ENCODE measurements around the gene TXLNB. TPM values are rescaled to one million over a fixed set of nuclear protein-coding genes. Genes with fewer than 3 reads are reported as not detected.

Gene TXLNB
- total RNA-seq, 1 donor from 2014 or later: 137 TPM

DNA sequence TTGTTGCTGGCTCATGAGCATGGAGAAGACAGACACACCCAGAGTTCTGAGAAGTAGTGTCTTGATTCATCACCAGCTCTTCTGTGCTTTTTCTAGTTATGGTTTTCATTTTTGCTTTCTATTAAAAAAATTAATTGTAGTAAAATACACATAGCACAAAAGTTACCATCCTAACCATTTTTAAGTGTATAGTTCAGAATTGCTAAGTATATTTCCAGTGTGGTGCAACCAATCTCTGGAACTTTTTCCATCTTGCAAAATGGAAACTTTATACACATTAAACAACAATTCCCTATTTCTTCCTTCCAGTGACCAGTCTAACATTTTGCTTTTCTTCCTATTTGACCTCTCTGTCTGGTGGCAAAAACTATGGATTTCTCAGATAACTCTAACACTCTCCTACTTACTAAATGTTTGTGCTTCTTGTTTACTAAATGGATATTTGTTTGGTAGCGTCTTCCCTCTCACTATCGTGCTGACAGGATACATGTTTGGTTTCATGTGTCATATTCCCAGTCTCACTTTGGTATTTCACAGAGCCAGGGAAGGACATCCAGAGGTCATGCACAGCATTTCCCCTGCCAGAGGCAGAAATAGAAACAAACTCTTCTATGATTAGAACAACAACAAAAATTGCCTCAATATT lies 40.6 kb downstream of the TXLNB start:
- peaks cover 36% of the 10 kb centered on the region for H3K4me1 ChIP-seq
- intact Hi-C loops (cut with micrococcal nuclease): no loop called here
- H3K36me3 ChIP-seq: peaks cover 31% of the 10 kb centered on the region
- no peaks in the 10 kb centered on the region for H3K27me3 ChIP-seq (ENCODE audit: low read depth)
- peak overlapping the region; percentile 82 for H3K27ac ChIP-seq (replicated peaks)
- H3K9me3 ChIP-seq (replicated peaks): no peaks in the 10 kb centered on the region
- TF ChIP-seq, protein P1, sequence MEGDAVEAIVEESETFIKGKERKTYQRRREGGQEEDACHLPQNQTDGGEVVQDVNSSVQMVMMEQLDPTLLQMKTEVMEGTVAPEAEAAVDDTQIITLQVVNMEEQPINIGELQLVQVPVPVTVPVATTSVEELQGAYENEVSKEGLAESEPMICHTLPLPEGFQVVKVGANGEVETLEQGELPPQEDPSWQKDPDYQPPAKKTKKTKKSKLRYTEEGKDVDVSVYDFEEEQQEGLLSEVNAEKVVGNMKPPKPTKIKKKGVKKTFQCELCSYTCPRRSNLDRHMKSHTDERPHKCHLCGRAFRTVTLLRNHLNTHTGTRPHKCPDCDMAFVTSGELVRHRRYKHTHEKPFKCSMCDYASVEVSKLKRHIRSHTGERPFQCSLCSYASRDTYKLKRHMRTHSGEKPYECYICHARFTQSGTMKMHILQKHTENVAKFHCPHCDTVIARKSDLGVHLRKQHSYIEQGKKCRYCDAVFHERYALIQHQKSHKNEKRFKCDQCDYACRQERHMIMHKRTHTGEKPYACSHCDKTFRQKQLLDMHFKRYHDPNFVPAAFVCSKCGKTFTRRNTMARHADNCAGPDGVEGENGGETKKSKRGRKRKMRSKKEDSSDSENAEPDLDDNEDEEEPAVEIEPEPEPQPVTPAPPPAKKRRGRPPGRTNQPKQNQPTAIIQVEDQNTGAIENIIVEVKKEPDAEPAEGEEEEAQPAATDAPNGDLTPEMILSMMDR (IDR thresholded peaks at IDR 0.05; ENCODE audit: borderline replicate concordance): no peak
- no peak for DNase-seq
- peak overlapping the region; percentile 8 for H3K4me3 ChIP-seq

DNA sequence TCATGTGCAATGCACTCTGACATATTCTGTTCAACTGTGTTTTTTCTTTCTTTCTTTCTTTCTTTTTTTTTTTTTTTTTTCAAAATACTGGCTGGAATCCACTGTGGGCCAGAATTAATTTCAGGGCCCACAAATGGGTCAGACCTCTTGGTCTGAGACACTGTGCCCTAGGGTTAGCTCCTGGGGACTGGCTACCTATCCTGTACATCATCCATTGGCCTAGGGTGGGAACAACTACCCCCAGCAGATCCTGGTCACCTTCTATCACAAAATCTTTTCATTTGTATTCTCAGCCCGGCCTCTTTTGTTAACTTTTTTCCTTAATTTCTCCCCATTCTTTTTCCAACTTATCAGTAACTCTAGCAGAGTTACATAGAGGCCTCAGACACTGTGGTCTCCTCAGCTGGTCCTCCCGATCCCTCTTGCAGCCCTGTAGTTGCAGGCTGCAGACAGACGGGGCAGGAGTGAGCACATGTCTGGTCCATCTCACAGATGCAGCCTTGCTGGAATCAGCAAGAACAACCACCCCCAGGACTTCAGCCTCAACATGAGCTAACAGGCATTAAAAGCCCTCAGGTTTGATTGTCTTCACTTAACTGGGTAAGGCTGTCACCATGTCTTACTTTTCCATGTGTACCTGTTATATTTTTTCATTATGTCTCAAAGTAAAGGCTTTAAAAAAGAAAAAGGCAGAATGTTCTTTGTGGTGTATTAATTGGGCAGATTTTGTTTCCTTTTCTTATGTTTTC lies 41.3 kb downstream of the TXLNB start:
- Histone ChIP-seq H3K36me3 (peaks cover 34% of the 10 kb centered on the region), H3K4me1 (peaks cover 36% of the 10 kb centered on the region), H3K27me3 (ENCODE audit: low read depth) (no peaks in the 10 kb centered on the region), H3K27ac (replicated peaks) (peak overlapping the region; percentile 82), H3K9me3 (replicated peaks) (no peaks in the 10 kb centered on the region), H3K4me3 (peak overlapping the region; percentile 8)
- intact Hi-C loops (cut with micrococcal nuclease): no loop called here
- TF ChIP-seq, protein P1 (IDR thresholded peaks at IDR 0.05; ENCODE audit: borderline replicate concordance): peak; percentile 81
- DNase-seq: peak; percentile 52

DNA sequence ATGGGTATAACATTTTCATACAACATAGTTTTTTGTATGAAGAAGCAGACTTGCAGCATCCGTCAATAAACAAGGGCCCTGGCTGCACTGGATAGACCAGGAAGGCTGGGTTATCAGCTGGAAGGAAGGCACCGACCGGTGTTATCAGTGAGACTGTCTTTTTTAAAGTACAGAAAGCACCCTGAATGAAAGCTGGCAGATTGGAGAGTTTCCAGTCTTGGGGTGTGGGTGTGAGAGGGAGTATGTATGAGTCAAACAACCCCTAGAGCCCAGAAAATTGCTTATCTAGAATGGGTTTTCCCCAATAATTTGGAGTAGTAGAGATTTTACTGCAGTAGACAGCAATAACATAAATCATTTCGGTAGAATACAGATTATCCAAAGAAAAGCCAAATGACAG lies 42.4 kb downstream of the TXLNB start:
- TF ChIP-seq, protein P1 (IDR thresholded peaks at IDR 0.05; ENCODE audit: borderline replicate concordance): no peak
- H3K36me3 ChIP-seq: peaks cover 34% of the 10 kb centered on the region
- no peak overlapping the region for H3K4me3 ChIP-seq
- intact Hi-C loops (cut with micrococcal nuclease): no loop called here
- peak overlapping the region; percentile 5 for H3K27ac ChIP-seq (replicated peaks)
- H3K4me1 ChIP-seq: peaks cover 44% of the 10 kb centered on the region
- no peaks in the 10 kb centered on the region for H3K27me3 ChIP-seq (ENCODE audit: low read depth)
- H3K9me3 ChIP-seq (replicated peaks): no peaks in the 10 kb centered on the region
- no peak for DNase-seq

DNA sequence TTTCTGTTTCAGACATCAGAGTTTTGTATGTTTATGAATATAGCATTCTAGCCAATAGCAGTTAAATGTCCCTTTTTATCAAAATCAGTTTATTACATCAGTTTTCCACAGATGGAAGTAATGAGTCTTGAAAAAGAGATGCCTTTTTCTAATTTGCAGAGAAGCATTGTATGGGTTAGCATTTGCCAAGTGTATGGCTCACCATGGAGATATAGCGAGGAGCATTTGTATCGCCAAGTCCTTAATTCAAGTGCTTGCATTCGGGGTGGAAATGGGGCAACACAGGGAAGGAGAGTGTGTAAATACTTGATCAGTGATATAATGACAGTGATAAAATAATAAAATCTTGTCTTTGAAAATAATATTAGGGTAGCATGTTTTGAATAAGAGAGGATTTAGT lies 42.9 kb downstream of the TXLNB start:
- intact Hi-C loops (cut with micrococcal nuclease): no loop called here
- no peak overlapping the region for H3K27ac ChIP-seq (replicated peaks)
- no peak for DNase-seq
- no peak overlapping the region for H3K4me3 ChIP-seq
- TF ChIP-seq, protein P1 (IDR thresholded peaks at IDR 0.05; ENCODE audit: borderline replicate concordance): no peak
- H3K4me1 ChIP-seq: peaks cover 46% of the 10 kb centered on the region
- no peaks in the 10 kb centered on the region for H3K9me3 ChIP-seq (replicated peaks)
- no peaks in the 10 kb centered on the region for H3K27me3 ChIP-seq (ENCODE audit: low read depth)
- peaks cover 38% of the 10 kb centered on the region for H3K36me3 ChIP-seq

DNA sequence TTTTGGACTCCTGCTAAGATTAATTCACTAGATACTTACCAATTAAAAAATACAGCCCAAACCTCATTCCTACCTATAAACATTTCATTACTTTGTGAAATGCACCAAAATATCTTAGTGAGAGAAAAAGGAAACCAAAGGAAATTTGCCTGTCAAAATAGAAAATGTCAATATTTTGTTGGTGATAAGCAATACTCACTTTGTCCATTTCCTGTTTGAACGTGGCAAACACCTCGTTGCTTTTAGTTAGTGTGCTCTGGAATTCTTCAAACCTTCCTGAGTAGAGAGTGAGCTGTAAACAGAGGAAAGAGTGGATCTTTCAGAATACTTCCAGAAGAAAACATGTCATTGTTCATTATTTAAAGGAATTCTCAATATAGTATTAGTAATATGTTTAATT lies 44.2 kb downstream of the TXLNB start:
- peaks cover 45% of the 10 kb centered on the region for H3K36me3 ChIP-seq
- intact Hi-C loops (cut with micrococcal nuclease): no loop called here
- TF ChIP-seq, protein P1 (IDR thresholded peaks at IDR 0.05; ENCODE audit: borderline replicate concordance): no peak
- H3K27ac ChIP-seq (replicated peaks): no peak overlapping the region
- peaks cover 44% of the 10 kb centered on the region for H3K4me1 ChIP-seq
- no peak overlapping the region for H3K4me3 ChIP-seq
- H3K27me3 ChIP-seq (ENCODE audit: low read depth): no peaks in the 10 kb centered on the region
- DNase-seq: no peak
- H3K9me3 ChIP-seq (replicated peaks): no peaks in the 10 kb centered on the region
